Measurements from ENCODE around the gene SMARCAL1.
A peak's percentile ranks its signal among the peaks of the same experiment; 100 is the strongest.
"Not testable (repeated sequence)": the region's sequence is repeated elsewhere in the genome, so short reads cannot be mapped to it uniquely, and the experiment has no call there.

The SMARCAL1 gene

GRCh38 chr2:216412022-216412999 lies at the start of gene SMARCAL1:
Gene SMARCAL1 (plus strand): TSS chr2:216412484. CDS start chr2:216414705, 2,221 bp downstream.
- DNase-seq (ENCODE audit: low read depth, low spot score): peak; percentile 91

DNA sequence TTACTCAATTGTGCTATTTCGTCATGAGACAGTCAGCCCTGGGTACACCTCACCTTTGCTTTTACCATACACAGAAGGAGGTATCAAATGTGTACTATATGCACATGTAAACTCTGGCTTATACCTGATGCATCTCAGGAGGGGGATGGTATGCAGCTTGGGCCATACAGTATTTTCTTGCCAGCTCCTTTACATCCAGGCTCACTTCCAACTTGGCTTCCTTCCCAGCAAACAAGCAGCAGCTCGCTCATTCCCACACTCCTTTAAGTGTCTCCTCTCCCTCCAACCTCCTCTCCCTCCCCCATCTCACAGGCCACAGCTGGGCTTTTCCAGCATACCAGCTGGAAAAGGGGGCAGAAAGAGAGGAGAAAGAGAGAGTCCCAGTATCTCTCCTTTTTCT lies 49.6 kb upstream of the SMARCAL1 start:
- DNase-seq (ENCODE audit: low read depth, low spot score): peak; percentile 41

DNA sequence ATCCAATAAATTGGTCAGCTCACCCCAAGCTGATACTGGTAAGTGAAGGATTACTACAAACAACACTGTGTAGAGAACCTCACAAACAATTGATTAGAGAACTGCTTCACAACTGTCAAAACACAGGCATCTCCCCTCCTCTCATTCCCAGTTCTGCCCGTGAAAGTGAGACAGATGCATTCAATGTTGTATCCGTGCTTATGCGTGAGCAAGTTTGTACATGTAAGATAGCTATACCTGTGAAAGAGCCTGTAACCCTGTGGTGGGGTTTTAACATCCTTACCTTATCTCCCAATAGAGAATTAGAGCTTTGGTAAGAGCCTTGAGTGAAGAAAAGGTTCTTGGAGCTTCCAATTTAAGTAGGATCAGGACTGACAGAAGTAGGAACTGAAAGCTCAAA lies 49.1 kb upstream of the SMARCAL1 start:
- DNase-seq (ENCODE audit: low read depth, low spot score): no peak

GRCh38 chr2:216365518-216365917 lies 46.8 kb upstream of the SMARCAL1 start:
- no peak for DNase-seq (ENCODE audit: low read depth, low spot score)

DNA sequence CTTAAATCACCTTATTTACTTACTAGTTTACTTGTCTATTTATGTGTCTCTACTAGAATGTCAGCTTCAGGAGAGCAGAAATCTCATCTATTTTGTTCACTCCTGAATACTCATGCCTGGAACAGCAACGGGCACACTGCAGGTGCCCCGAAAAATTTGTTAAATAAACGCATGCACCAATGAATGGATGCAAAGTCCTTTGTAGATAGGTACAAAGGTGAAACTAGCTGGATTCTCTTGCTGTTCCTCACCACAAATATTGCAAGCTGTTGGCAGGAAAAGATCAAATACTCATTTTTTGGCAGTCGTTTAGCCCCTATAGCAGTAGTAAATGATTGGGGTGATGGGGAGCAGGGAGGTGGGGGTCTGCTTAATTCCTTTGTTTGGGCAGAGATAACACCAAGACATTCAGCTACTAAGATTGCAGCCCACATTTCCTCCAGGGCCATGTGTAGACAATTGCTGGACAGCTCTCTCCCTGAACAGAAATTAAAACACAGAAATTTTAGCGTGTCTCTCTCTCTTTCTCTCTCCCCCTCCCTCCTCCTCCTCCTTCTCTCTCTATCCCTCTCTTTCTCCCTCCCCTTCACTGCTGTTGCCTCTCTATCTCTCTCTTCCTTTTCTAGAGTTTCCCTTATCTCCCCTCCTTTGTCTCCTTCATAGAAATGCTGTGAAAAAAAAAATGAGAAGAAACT lies 45.4 kb upstream of the SMARCAL1 start:
- no peak for DNase-seq (ENCODE audit: low read depth, low spot score)

DNA sequence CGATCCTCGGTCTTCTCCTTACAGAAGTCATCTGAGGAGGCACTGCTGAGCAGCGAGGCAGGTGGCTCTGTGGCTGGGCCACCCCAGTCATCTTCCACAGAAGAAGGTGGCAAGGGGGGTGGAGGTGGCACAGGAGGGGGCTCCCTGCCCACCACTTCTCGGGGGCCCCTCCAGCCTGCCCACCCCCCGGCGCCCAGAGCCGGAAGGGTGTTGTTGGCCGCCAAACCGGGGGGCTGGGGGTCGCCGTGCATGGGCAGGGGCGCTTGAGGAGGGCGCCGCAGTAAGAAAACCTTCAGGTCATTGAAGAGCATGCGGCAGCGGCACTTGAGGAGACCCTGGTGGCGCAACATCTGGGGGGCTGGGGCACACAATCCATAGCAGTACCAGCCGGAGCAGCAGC lies 42.5 kb upstream of the SMARCAL1 start:
- no peak for DNase-seq (ENCODE audit: low read depth, low spot score)

DNA sequence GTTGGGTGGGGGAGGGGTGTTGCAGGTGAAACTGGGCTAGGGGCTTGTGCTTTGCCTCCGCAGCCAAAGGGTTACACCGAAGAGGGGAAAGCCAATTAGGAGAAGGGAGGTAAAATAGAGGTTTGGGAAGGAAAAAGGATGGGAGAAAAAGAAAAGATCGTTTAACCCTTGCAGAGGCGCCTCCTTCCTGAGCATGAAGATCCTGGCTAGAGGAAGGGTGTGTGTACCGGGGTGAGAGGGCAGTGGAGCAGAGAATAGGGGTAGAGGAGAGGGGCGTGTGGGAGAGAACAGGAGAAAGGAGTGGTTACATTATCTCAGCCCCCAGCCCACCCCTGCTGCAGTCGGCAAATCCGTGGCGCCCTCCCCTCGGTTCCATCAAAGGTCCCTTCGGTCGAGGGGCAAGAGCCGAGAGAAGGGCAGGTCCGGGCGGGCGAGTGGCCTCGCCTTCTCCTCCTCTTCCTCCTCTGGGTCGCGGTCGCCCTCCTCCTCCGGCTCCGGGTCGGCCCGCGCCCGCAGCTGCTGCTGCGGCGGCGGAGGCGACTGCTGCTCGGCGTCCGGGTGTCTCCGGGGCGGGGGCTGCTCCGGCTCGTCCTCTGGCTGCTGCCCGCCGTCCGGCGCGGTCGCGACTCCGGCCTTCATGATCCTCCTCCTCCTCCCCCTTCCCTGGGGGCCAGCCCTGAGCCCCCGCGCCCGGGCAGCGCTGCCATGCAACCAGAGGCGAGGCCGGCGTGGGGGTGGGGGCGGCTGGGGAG lies 41.1 kb upstream of the SMARCAL1 start:
- no peak for DNase-seq (ENCODE audit: low read depth, low spot score)

DNA sequence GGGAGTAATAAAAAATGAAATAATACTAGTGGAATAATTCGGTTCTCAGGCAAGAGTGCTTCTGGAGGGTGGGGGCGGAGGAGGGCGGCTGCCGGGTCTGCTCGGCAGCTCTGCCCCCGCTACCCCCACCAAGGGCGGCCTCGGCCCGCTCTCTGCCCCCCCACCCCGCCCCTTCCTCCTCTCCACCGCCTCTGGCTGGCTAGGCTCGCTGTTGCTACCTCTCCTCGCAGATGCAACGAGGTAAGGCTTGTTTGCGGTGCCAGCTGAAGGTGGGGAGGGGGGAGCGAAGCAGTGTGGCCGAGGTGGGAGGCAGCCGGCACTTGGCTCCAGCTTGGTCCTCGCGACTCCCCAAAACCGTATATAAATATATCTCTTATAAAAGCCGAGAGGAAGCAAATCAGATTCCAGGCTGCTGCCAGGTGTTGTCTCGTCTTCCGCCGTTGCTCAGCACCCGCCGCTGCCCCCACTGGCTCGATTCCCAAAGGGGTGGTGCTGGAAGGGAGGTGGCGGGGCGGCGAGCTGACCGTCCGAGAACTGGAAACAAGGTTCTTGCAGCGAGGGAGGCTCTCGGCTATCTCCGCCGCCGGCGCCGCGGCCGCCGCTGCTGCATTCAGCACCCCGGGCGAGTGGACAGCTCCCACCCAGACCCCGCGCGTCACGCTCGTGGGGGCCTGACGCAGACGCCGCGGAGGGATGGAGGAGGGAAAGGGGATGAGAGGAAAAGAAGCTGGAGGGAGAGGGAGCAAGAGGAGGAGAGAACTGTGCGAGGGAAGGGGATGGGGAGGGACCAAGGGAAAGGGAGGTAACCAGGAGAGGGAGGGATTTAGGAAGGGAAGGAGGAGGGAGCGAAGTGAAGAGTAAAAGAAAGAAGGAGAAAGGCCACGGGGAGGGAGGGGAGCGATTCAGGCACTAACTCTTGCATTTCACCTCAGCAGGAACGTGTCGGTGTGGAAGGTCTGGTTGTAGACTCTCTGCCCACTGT lies 40.3 kb upstream of the SMARCAL1 start, which contains the start of gene MARCHF4:
Gene MARCHF4, minus strand, starts transcription at position 763 of the 982 bp plus-strand sequence. CDS start 2,223 bp downstream, outside the sequence.
- DNase-seq (ENCODE audit: low read depth, low spot score): peak; percentile 70

GRCh38 chr2:216372761-216373291 lies 39.5 kb upstream of the SMARCAL1 start:
- no peak for DNase-seq (ENCODE audit: low read depth, low spot score)

- DNase-seq (ENCODE audit: low read depth, low spot score): no peak
Measured at GRCh38 chr2:216373896-216374295, 38.4 kb upstream of the SMARCAL1 start.

DNA sequence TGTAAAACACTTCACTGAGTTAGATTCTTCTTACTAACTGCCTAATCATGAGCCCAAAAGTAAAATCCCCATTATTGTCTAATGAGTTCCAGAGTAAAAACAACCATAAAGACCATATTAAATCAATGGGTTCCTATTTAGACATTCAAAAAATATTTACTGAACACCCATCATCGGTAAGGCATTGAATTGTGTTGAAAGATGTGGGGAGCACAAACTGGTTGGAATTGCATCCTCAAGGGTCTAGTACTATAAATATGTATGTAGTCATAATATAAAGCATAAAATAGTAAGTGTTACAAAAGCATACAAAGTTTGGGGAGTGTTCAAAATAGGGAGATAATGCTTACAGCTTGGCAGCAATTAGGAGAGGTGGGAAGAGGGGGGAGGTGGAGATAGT lies 37.0 kb upstream of the SMARCAL1 start:
- no peak for DNase-seq (ENCODE audit: low read depth, low spot score)

- no peak for DNase-seq (ENCODE audit: low read depth, low spot score)
Measured at GRCh38 chr2:216379977-216380376, 32.3 kb upstream of the SMARCAL1 start.

DNA sequence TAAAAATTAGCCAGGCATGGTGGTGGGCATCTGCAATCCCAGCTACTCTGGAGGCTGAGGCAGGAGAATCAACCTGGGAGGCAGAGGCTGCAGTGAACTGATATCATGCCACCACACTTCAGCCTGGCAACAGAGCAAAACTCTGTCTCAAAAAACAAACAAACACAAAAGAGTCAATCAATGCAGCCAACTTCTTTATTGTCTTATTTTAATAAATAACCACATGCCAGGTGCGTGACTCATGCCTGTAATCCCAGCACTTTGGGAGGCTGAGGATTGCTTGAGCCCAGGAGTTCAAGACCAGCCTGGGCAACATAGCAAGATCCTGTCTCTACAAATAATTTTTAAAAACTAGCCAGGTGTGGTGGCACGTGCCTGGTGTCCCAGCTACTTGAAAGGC lies 27.9 kb upstream of the SMARCAL1 start:
- not testable (repeated sequence) for DNase-seq (ENCODE audit: low read depth, low spot score)

GRCh38 chr2:216385478-216385877 lies 26.8 kb upstream of the SMARCAL1 start:
- no peak for DNase-seq (ENCODE audit: low read depth, low spot score)

DNA sequence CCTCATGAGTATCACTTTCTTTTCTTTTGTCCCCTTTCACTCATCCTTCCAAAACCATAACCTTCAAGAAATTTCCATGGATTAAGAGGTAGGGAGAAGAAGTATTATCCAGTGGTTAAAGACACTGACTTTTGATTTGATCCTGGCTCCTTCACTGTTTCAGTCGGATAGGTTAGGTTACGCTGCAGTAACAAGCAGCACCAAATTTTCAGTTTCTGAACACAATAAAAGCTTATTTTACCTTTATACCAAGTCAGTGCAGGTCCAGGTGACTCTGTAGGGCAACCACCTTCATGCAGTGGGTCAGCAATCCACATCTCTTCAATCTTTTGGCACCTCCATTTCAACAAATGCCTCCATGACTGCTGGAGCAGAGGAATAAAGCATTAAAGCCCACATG lies 25.0 kb upstream of the SMARCAL1 start:
- no peak for DNase-seq (ENCODE audit: low read depth, low spot score)

DNA sequence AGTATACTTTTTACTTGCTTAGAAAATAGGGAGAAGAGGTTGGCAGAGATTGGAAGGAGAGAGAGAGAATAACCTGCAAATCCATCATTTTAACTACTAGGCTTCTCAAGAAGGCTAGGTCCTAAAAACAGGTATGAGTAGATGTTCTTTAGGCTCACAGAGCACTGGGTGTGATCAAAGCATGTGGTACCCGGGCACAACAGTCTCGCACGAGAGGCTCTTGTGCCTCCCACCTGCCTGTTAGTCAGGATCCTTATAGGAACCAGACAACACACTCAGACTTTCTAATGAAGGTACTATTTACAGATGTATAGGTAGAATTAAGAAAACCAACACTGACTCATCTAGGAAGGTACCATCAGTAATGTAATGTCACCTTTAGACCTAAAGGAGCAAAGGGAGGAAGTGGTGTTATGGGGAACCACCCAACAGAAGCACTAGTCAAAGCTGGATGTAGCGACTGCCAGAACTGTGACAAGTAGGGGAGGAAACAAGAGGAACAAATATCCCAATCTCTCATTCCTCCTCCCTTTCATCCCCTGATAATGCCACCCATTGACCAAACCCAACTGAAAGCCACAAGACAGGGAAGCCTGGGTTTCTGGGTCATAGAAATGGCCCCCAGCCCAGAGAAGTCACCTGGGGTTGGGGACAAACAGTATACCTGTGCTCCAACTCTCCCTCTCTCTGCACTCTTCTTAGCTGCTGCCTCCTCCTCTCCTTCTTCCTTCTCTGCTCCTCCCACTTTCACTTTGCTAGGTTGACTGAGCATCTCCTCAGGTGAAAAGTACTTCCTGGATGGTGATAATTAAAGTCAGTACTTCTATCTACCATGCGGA lies 24.0 kb upstream of the SMARCAL1 start:
- no peak for DNase-seq (ENCODE audit: low read depth, low spot score)

GRCh38 chr2:216389570-216389969 lies 22.7 kb upstream of the SMARCAL1 start:
- DNase-seq (ENCODE audit: low read depth, low spot score): no peak

DNA sequence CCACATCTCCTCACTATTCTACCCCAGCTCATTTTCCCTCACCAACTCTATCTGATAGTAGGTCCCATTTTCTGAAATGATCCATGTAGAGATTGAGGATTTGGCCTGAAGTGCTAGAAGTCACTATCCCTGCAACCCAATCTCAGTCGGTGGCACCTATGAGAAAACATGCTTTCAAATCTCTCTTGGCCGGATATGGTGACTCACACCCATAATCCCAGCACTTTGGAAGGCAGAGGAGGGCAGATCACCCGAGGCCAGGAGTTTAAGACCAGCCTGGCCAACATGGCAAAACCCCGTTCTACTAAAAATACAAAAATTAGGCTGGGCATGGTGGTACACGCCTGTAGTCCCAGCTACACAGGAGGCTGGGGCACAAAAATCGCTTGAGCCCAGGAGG lies 20.9 kb upstream of the SMARCAL1 start:
- DNase-seq (ENCODE audit: low read depth, low spot score): no peak

GRCh38 chr2:216392018-216392562 lies 20.2 kb upstream of the SMARCAL1 start:
- no peak for DNase-seq (ENCODE audit: low read depth, low spot score)

Data from brain pericyte (primary cell).